K562 (cell line): ENCODE measurements around the gene SLC20A1. TPM values are rescaled to one million over a fixed set of nuclear protein-coding genes. Genes with fewer than 3 reads are reported as not detected.

Experiments
- BHLHE40 ChIP-seq: IDR thresholded peaks from 2 replicates; pipeline ENCODE4 v1.6.1; 2011; ENCODE audit warnings: low read length, improper control_type of control experiment
- CHD2 ChIP-seq: IDR thresholded peaks from 2 replicates; pipeline ENCODE4 v1.6.1; 2011; ENCODE audit warnings: low read depth, low read length
- DPF2 ChIP-seq: fragments of 450-650 bp; IDR thresholded peaks from 2 replicates; pipeline ENCODE4 v1.6.1; 2016
- HDAC1 ChIP-seq, 2 experiments: fragments of 450-650 bp; IDR thresholded peaks; 2 replicates each; pipeline ENCODE4 v1.6.1; 2016 to 2017; ENCODE audit warnings: inconsistent platforms in 1 of 2, mild to moderate bottlenecking in 1 of 2, moderate library complexity in 1 of 2
- HDAC8 ChIP-seq: fragments of 450-650 bp; IDR thresholded peaks from 2 replicates; pipeline ENCODE4 v1.6.1; 2016; ENCODE audit warnings: mild to moderate bottlenecking, missing genetic modification characterization, moderate library complexity, missing compliant biosample characterization
- KAT8 ChIP-seq: fragments of 450-650 bp; IDR thresholded peaks from 2 replicates; pipeline ENCODE4 v1.6.1; 2016; ENCODE audit warnings: low read depth, mild to moderate bottlenecking
- KLF13 ChIP-seq: fragments of 450-650 bp; IDR thresholded peaks from 2 replicates; pipeline ENCODE4 v1.6.1; 2016; ENCODE audit warnings: missing genetic modification characterization, low read depth, mild to moderate bottlenecking, missing compliant biosample characterization, moderate library complexity, borderline replicate concordance
- MTA2 ChIP-seq: fragments of 450-650 bp; IDR thresholded peaks from 2 replicates; pipeline ENCODE4 v1.6.1; 2016; ENCODE audit warnings: low read depth
- MXI1 ChIP-seq: IDR thresholded peaks from 2 replicates; pipeline ENCODE4 v1.6.1; 2011; ENCODE audit warnings: low read depth, mild to moderate bottlenecking, improper control_type of control experiment, low read length
- NFE2L1 ChIP-seq: fragments of 450-650 bp; IDR thresholded peaks from 2 replicates; pipeline ENCODE4 v1.6.1; 2016; ENCODE audit warnings: missing genetic modification characterization, low read depth, mild to moderate bottlenecking, missing compliant biosample characterization, moderate library complexity, borderline replicate concordance
- PHF8 ChIP-seq: fragments of 200-600 bp; sonication (generic); IDR thresholded peaks from 2 replicates; pipeline ENCODE4 v1.6.1; 2012; ENCODE audit warnings: mixed run types, mild to moderate bottlenecking, inconsistent platforms, low read length, moderate library complexity, borderline replicate concordance
- POLR2AphosphoS5 ChIP-seq: IDR thresholded peaks from 2 replicates; pipeline ENCODE4 v1.6.1; 2011; ENCODE audit warnings: mild to moderate bottlenecking, low read depth, low read length, moderate library complexity; ENCODE audit not compliant: control insufficient read depth, insufficient read depth
- RB1 ChIP-seq: fragments of 450-650 bp; IDR thresholded peaks from 2 replicates; pipeline ENCODE4 v1.6.1; 2017; ENCODE audit warnings: low read depth, mild to moderate bottlenecking
- RBM14 ChIP-seq: fragments of 200-400 bp; formaldehyde crosslinking; IDR thresholded peaks from 2 replicates; pipeline ENCODE4 v1.6.1; 2018; ENCODE audit warnings: low read depth, mild to moderate bottlenecking, low read length, moderate library complexity, borderline replicate concordance; ENCODE audit not compliant: insufficient read depth
- RBM17 ChIP-seq: fragments of 200-400 bp; formaldehyde crosslinking; IDR thresholded peaks from 2 replicates; pipeline ENCODE4 v1.6.1; 2017; ENCODE audit warnings: low read depth, mild to moderate bottlenecking, low read length, borderline replicate concordance
- SIN3B ChIP-seq: fragments of 450-650 bp; IDR thresholded peaks from 2 replicates; pipeline ENCODE4 v1.6.1; 2017; ENCODE audit warnings: low read depth, mild to moderate bottlenecking, moderate library complexity
- SP1 ChIP-seq: sonication (generic); formaldehyde crosslinking; IDR thresholded peaks from 2 replicates; pipeline ENCODE4 v1.8.1; 2022; ENCODE audit warnings: mild to moderate bottlenecking, missing genetic modification reagents
- U2AF1 ChIP-seq: fragments of 200-400 bp; formaldehyde crosslinking; optimal IDR thresholded peaks from 2 replicates; pipeline ENCODE3; 2017; ENCODE audit warnings: mild to moderate bottlenecking, low read depth, low read length, moderate library complexity
- ZBTB33 ChIP-seq: sonication (generic); formaldehyde crosslinking; IDR thresholded peaks from 2 replicates; pipeline ENCODE4 v1.8.1; 2023; ENCODE audit warnings: mild to moderate bottlenecking, missing genetic modification reagents
- ZC3H8 ChIP-seq: fragments of 450-650 bp; IDR thresholded peaks from 2 replicates; pipeline ENCODE4 v1.6.1; 2017
- ZFP30 ChIP-seq: fragments of 250-450 bp; sonication (Bioruptor Pico); IDR thresholded peaks from 2 replicates; pipeline ENCODE4 v1.8.0; 2022; ENCODE audit warnings: moderate library complexity, mild to moderate bottlenecking, inconsistent platforms, borderline replicate concordance
- ZNF274 ChIP-seq: IDR thresholded peaks from 2 replicates; pipeline ENCODE4 v1.6.1; 2011; ENCODE audit warnings: low read depth, mild to moderate bottlenecking, low read length, moderate library complexity, borderline replicate concordance
- ZNF277 ChIP-seq: fragments of 250-450 bp; sonication (Bioruptor Pico); IDR thresholded peaks from 2 replicates; pipeline ENCODE4 v1.8.0; 2022; ENCODE audit warnings: inconsistent platforms, mild to moderate bottlenecking, moderate library complexity, borderline replicate concordance
- ZNF830 ChIP-seq: fragments of 250-450 bp; sonication (Bioruptor Pico); IDR thresholded peaks from 2 replicates; pipeline ENCODE4 v1.5.0; 2021; ENCODE audit warnings: mild to moderate bottlenecking
- polyA plus RNA-seq, 8 experiments: library from polyadenylated mRNA; depleted of rRNA in 4 of 8; stranded (reverse) in 5 of 8; unstranded in 3 of 8; fragments of >200 nt; fragmentation: Nextera tagmentation in 2 of 8; fragmentation: Illumina TruSeq in 1 of 8; extraction: Ambion mirVana in 2 of 8; extraction: Trizol in 1 of 8; gene quantifications; 2 replicates each; pipeline versions ENCODE4 v1.2.1 to v1.2.3, GENCODE V29; 2011 to 2014; ENCODE audit warnings: inconsistent platforms in 1 of 8, missing spikeins in 1 of 8
- total RNA-seq, 7 experiments: library from RNA; depleted of rRNA in 6 of 7; stranded (reverse); fragments of >200 nt in 6 of 7; fragmentation: Illumina TruSeq in 2 of 7; extraction: Trizol in 2 of 7; gene quantifications; 2 replicates each; pipeline versions ENCODE4 v1.2.1 to v1.2.3, GENCODE V29; 2011 to 2021; ENCODE audit warnings: low replicate concordance in 1 of 7
- TF ChIP-seq, protein P1 (sequence below), 2 experiments: IDR thresholded peaks; 2 replicates each; pipeline ENCODE4 v1.6.1; 2012; ENCODE audit warnings: improper control_type of control experiment in 2 of 2, low read depth in 2 of 2, low read length in 2 of 2, borderline replicate concordance in 1 of 2

The SLC20A1 gene
- total and polyA plus RNA-seq, 9 of the 15 experiments (the other 6 are each of a cell fraction or from before 2014, with no cell fraction given): 53.8 to 150 (median 74.7) TPM

- TF ChIP-seq, protein P1, sequence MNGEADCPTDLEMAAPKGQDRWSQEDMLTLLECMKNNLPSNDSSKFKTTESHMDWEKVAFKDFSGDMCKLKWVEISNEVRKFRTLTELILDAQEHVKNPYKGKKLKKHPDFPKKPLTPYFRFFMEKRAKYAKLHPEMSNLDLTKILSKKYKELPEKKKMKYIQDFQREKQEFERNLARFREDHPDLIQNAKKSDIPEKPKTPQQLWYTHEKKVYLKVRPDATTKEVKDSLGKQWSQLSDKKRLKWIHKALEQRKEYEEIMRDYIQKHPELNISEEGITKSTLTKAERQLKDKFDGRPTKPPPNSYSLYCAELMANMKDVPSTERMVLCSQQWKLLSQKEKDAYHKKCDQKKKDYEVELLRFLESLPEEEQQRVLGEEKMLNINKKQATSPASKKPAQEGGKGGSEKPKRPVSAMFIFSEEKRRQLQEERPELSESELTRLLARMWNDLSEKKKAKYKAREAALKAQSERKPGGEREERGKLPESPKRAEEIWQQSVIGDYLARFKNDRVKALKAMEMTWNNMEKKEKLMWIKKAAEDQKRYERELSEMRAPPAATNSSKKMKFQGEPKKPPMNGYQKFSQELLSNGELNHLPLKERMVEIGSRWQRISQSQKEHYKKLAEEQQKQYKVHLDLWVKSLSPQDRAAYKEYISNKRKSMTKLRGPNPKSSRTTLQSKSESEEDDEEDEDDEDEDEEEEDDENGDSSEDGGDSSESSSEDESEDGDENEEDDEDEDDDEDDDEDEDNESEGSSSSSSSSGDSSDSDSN (IDR thresholded peaks at IDR 0.05; ENCODE audit: borderline replicate concordance in 1 of 2, low read depth in 2 of 2, low read length in 2 of 2): peak in 1 of 2 experiments; percentile 61; a peak in 1 of 4 replicates
- TF ChIP-seq NFE2L1 (no peak), SIN3B (no peak), POLR2AphosphoS5 (peak; percentile 96), KAT8 (no peak), SP1 (CRISPR knock-in tag) (peak; percentile 70; the same call in 1 of the 2 replicates), DPF2 (peak; percentile 100), ZNF274 (no peak), ZFP30 (no peak), HDAC1 (IDR thresholded peaks at IDR 0.05) (peak; percentile 98 to 99), BHLHE40 (peak; percentile 95), CHD2 (peak; percentile 57), KLF13 (tag) (no peak), MTA2 (peak; percentile 92), HDAC8 (tag) (no peak), ZNF277 (CRISPR knock-in tag) (no peak), RB1 (no peak), U2AF1 (no peak), RBM14 (no peak), RBM17 (no peak), ZC3H8 (no peak), ZNF830 (no peak), PHF8 (no peak; the same call in 1 of the 2 replicates), MXI1 (no peak), ZBTB33 (CRISPR knock-in tag) (no peak)
Measured at GRCh38 chr2:112706170-112706664, 60.5 kb downstream of the SLC20A1 start (continued).
